GM19025 (cell line): ENCODE data around the gene ERF.

Source experiments
- ATAC-seq: cut with Tn5 transposase; IDR thresholded peaks from one replicate; pipeline ENCODE4 v1.9.1; 2021; ENCODE audit warnings: mild to moderate bottlenecking, low read depth, moderate library complexity; ENCODE audit not compliant: unreplicated experiment

Gene ERF

GRCh38 chr19:42254850-42255765 is at the start of gene ERF:
TSS of gene ERF (minus strand) at chr19:42255128. CDS start at chr19:42254999, 129 bp downstream.
- ATAC-seq: peak; percentile 65

GRCh38 chr19:42303876-42304275 is 48.9 kb upstream of the ERF start:
- no peak for ATAC-seq

GRCh38 chr19:42303101-42303464 is 48.2 kb upstream of the ERF start:
- no peak for ATAC-seq

GRCh38 chr19:42301646-42302203 is 46.8 kb upstream of the ERF start, which contains the start of gene PRR19:
TSS of gene PRR19 (plus strand) at chr19:42302132. CDS start at chr19:42309585, 7,453 bp downstream.
- no peak for ATAC-seq

GRCh38 chr19:42297039-42297438 is 42.1 kb upstream of the ERF start:
- ATAC-seq: no peak

GRCh38 chr19:42295831-42296525 is 41.0 kb upstream of the ERF start:
- ATAC-seq: peak; percentile 51

- no peak for ATAC-seq
These were observed 40.4 kb upstream of the ERF start for GRCh38 chr19:42295342-42295741.

GRCh38 chr19:42294471-42295137 is 39.7 kb upstream of the ERF start:
- no peak for ATAC-seq

- ATAC-seq: no peak
These were observed 39.0 kb upstream of the ERF start for GRCh38 chr19:42293948-42294347.

GRCh38 chr19:42293540-42293939 is 38.6 kb upstream of the ERF start:
- ATAC-seq: no peak

- no peak for ATAC-seq
These were observed 38.0 kb upstream of the ERF start for GRCh38 chr19:42292963-42293362.

GRCh38 chr19:42292042-42292960 is 37.4 kb upstream of the ERF start:
- no peak for ATAC-seq

GRCh38 chr19:42291435-42291810 is 36.5 kb upstream of the ERF start:
- ATAC-seq: no peak

- ATAC-seq: no peak
These were observed 35.9 kb upstream of the ERF start for GRCh38 chr19:42290523-42291434.

GRCh38 chr19:42290136-42290522 is 35.2 kb upstream of the ERF start:
- ATAC-seq: no peak

- no peak for ATAC-seq
These were observed 34.7 kb upstream of the ERF start for GRCh38 chr19:42289556-42290041.

- ATAC-seq: no peak
These were observed 34.1 kb upstream of the ERF start for GRCh38 chr19:42288881-42289555.

- no peak for ATAC-seq
These were observed 33.5 kb upstream of the ERF start for GRCh38 chr19:42288387-42288786.
